ENCODE measurements around the gene ITGBL1.

- TF ChIP-seq CTCF (IDR thresholded peaks at IDR 0.05) (no peak), POLR2A (IDR thresholded peaks at IDR 0.05) (no peak)
Measured at GRCh38 chr13:101698400-101698799, 245.9 kb downstream of the ITGBL1 start.
